ENCODE results near the gene TUBE1. TPM values are rescaled to one million over a fixed set of nuclear protein-coding genes. Genes with fewer than 3 reads are reported as not detected.
A peak's percentile ranks its signal among the peaks of the same experiment; 100 is the strongest.

Gene TUBE1
- total and polyA plus RNA-seq, 4 donors: 37.4 to 58.1 (median 53.2) TPM

DNA sequence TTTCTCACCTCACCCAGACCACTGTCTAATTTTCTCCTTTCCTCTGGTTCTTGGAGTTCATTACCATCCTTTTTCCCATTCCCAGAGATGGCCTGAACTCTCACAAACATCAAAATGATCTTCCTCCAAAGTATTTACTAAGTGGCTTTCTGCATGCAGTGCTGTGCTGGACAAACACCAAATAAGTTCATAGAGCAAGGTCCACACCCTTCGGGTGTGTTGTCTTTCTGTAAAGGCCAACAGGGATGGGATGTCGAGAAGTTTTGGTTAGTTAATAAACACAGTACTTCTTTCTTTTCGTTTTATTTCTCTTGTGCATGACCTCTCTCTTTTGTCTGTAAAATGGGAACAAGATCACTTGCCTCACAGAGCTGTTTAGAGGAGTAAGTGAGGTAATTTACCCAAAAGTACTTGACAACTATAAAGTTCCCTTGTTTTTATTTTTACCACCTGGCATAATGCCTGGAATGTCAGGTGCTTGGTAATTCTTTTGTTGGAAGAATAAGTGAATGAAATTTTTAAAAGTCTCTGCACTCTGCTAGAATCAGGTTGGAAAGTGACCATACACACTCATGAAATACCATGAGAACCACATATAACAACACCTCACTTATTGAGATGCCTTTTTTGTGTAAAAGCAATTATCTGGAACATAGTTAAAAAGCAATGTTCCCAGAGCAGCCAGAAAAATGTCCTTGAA lies 56.2 kb downstream of the TUBE1 start:
- Histone ChIP-seq H3K4me3 (ENCODE audit: low read depth, low read length) (no peak overlapping the region), H3K36me3 (ENCODE audit: control insufficient read depth, insufficient read depth, low read length) (no peaks in the 10 kb centered on the region), H3K4me1 (ENCODE audit: control insufficient read depth, insufficient read depth, low read length) (peaks cover 14% of the 10 kb centered on the region), H3K9me3 (ENCODE audit: control insufficient read depth, insufficient read depth, low read length) (no peaks in the 10 kb centered on the region), H3K27me3 (ENCODE audit: control insufficient read depth, insufficient read depth, low read length) (no peaks in the 10 kb centered on the region), H3K27ac (ENCODE audit: low read depth, low read length) (no peak overlapping the region)
- no CpG with 5 or more reads among the region's 3 CpGs for WGBS (ENCODE audit: insufficient coverage)
- no peak for DNase-seq (ENCODE audit: low read depth in 4 of 6, low spot score in 6 of 6)

GRCh38 chr6:112030206-112030960 lies 56.9 kb downstream of the TUBE1 start:
- DNase-seq (ENCODE audit: low read depth in 4 of 6, low spot score in 6 of 6): peak in 1 of 6 donors; percentile 62

DNA sequence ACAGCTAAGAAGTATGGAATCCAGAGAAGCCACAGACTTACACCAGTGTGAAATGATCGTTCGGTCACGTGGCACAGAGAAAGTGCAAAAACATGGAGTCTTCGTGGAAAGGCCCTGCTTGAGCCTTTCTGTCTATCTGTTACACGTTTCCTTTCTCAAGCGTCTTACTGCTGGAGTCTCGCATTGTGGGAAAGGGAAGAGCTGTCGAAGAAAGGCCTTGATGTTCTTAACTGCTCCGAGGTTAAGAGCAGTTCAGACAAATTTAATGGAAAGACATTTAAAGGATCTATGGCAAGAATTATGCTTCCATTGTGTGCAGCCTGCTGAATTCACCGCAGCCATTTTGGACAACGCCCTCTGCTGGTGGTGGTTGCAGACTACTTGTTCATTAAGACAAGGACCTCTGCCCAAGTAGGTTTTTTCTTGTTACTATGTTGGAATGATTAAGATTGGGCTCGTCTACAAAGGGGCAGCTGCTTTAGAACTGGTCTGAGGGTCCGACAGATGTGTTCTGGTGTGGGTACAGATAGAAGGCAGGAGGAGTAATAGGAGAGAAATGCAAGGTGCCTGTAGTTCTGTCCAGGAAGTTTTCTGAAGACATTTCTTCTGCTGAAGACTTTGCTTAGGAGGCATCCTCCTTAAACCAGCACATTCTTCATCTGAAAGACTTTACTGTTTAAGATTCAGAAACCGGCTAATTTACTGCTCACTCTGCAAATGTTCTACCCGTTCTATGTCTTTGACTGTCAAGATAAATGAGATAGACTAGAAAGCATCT lies 58.0 kb downstream of the TUBE1 start:
- DNase-seq (ENCODE audit: low read depth in 4 of 6, low spot score in 6 of 6): peak in 2 of 6 donors; percentile 70 to 84
- Histone ChIP-seq H3K27me3 (ENCODE audit: control insufficient read depth, insufficient read depth, low read length) (no peaks in the 10 kb centered on the region), H3K27ac (ENCODE audit: low read depth, low read length) (no peak overlapping the region), H3K36me3 (ENCODE audit: control insufficient read depth, insufficient read depth, low read length) (no peaks in the 10 kb centered on the region), H3K4me1 (ENCODE audit: control insufficient read depth, insufficient read depth, low read length) (peaks cover 8% of the 10 kb centered on the region), H3K4me3 (ENCODE audit: low read depth, low read length) (no peak overlapping the region), H3K9me3 (ENCODE audit: control insufficient read depth, insufficient read depth, low read length) (no peaks in the 10 kb centered on the region)
- 58% methylated on average over 9 of the region's 15 CpGs for WGBS (ENCODE audit: insufficient coverage)

More at GRCh38 chr6:112030206-112030960, 56.9 kb downstream of the TUBE1 start:
- Histone ChIP-seq H3K9me3 (ENCODE audit: control insufficient read depth, insufficient read depth, low read length) (no peaks in the 10 kb centered on the region), H3K27ac (ENCODE audit: low read depth, low read length) (no peak overlapping the region), H3K27me3 (ENCODE audit: control insufficient read depth, insufficient read depth, low read length) (no peaks in the 10 kb centered on the region), H3K36me3 (ENCODE audit: control insufficient read depth, insufficient read depth, low read length) (no peaks in the 10 kb centered on the region), H3K4me1 (ENCODE audit: control insufficient read depth, insufficient read depth, low read length) (peaks cover 14% of the 10 kb centered on the region), H3K4me3 (ENCODE audit: low read depth, low read length) (no peak overlapping the region)
- WGBS (ENCODE audit: insufficient coverage): 70% methylated on average over 3 of the region's 7 CpGs

DNA sequence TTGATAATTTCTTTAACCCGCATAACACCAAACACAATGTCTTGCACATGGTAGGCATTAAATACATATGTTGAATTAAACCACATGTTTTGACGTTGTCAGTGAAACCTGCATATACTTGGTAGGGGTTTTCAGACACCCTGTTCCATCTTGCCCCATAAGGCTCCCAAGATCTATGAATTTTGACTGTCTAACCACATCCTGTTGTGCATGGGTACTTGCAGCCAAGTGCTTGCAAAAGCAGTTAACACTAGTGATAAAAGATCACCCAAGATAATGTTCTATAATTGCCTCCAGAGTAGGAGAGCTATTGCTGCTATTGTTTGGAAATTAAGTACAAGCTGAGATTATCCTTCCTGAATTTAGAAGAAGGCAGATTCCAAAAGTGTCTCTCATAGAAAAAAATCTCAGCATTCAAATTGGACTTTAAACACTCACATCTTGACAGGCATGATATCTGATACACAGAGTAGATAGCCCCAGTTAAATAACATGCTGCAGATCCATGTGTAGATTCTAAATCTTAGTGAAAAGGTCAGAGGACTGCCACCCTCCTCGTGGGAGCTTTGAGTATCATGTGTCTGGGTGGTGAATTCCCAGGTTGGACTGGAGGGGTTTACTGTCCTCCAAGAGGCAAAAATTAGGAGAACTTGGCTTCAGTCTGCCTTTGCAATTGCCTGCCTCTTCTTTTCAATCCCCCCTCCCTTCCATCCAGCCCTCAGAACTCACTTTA lies 59.2 kb downstream of the TUBE1 start:
- 100% methylated on average over 1 of the region's 3 CpGs for WGBS (ENCODE audit: insufficient coverage)
- Histone ChIP-seq H3K9me3 (ENCODE audit: control insufficient read depth, insufficient read depth, low read length) (peaks cover 3% of the 10 kb centered on the region), H3K4me3 (ENCODE audit: low read depth, low read length) (no peak overlapping the region), H3K27me3 (ENCODE audit: control insufficient read depth, insufficient read depth, low read length) (no peaks in the 10 kb centered on the region), H3K4me1 (ENCODE audit: control insufficient read depth, insufficient read depth, low read length) (peaks cover 4% of the 10 kb centered on the region), H3K27ac (ENCODE audit: low read depth, low read length) (no peak overlapping the region), H3K36me3 (ENCODE audit: control insufficient read depth, insufficient read depth, low read length) (no peaks in the 10 kb centered on the region)
- DNase-seq (ENCODE audit: low read depth in 4 of 6, low spot score in 6 of 6): no peak

DNA sequence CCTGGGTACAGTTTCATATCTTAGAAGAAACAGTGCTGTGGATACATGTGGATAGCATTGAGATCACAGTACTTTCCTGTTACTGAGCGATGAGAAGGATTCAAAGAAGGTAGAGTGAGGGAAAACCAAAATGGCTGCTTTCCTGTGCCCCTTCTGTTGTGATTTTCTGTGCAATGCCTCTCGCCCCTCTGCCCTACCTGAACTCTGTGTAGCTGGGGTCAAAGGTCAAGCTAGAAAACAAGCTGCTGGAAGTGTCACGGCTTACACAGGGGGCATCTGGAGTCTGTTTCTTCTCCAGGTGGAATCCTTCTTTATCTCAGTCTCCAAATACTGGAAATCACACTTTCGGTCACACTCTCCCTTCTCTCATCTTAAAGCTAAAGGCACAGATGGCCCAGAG lies 60.3 kb downstream of the TUBE1 start:
- no peaks in the 10 kb centered on the region for H3K36me3 ChIP-seq (ENCODE audit: control insufficient read depth, insufficient read depth, low read length)
- WGBS (ENCODE audit: insufficient coverage): 83% methylated on average over 3 of the region's 4 CpGs
- H3K4me1 ChIP-seq (ENCODE audit: control insufficient read depth, insufficient read depth, low read length): peaks cover 2% of the 10 kb centered on the region
- no peaks in the 10 kb centered on the region for H3K27me3 ChIP-seq (ENCODE audit: control insufficient read depth, insufficient read depth, low read length)
- no peak for DNase-seq (ENCODE audit: low read depth in 4 of 6, low spot score in 6 of 6)
- peaks cover 3% of the 10 kb centered on the region for H3K9me3 ChIP-seq (ENCODE audit: control insufficient read depth, insufficient read depth, low read length)
- no peak overlapping the region for H3K4me3 ChIP-seq (ENCODE audit: low read depth, low read length)
- no peak overlapping the region for H3K27ac ChIP-seq (ENCODE audit: low read depth, low read length)

GRCh38 chr6:112024464-112024863 lies 62.8 kb downstream of the TUBE1 start:
- H3K4me3 ChIP-seq (ENCODE audit: low read depth, low read length): no peak overlapping the region
- WGBS (ENCODE audit: insufficient coverage): over 99% methylated on average over 4 of the region's 4 CpGs
- no peak overlapping the region for H3K27ac ChIP-seq (ENCODE audit: low read depth, low read length)
- DNase-seq (ENCODE audit: low read depth in 4 of 6, low spot score in 6 of 6): no peak
- H3K9me3 ChIP-seq (ENCODE audit: control insufficient read depth, insufficient read depth, low read length): peaks cover 3% of the 10 kb centered on the region
- H3K4me1 ChIP-seq (ENCODE audit: control insufficient read depth, insufficient read depth, low read length): peaks cover 3% of the 10 kb centered on the region
- H3K36me3 ChIP-seq (ENCODE audit: control insufficient read depth, insufficient read depth, low read length): no peaks in the 10 kb centered on the region
- no peaks in the 10 kb centered on the region for H3K27me3 ChIP-seq (ENCODE audit: control insufficient read depth, insufficient read depth, low read length)

DNA sequence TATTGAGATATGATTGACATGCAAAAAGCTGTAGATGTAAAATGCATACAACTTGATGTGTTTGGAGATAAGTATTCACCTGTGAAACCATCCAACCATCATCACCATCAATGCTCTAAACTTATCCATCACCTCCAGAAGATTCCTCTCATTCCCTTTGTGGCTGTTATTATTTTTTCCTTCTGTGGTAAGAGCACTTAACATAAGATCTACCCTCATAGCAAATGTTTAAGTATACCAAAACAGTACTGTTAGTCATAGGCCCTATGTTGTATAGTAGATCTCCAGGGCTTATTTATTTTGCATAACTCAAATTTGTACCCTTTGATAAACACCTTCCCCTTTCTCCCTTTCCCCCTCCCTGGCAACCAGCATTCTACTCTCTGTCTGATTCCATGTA lies 64.5 kb downstream of the TUBE1 start:
- Histone ChIP-seq H3K4me3 (ENCODE audit: low read depth, low read length) (no peak overlapping the region), H3K27ac (ENCODE audit: low read depth, low read length) (no peak overlapping the region), H3K9me3 (ENCODE audit: control insufficient read depth, insufficient read depth, low read length) (peaks cover 3% of the 10 kb centered on the region), H3K36me3 (ENCODE audit: control insufficient read depth, insufficient read depth, low read length) (no peaks in the 10 kb centered on the region), H3K4me1 (ENCODE audit: control insufficient read depth, insufficient read depth, low read length) (peaks cover 9% of the 10 kb centered on the region), H3K27me3 (ENCODE audit: control insufficient read depth, insufficient read depth, low read length) (no peaks in the 10 kb centered on the region)
- DNase-seq (ENCODE audit: low read depth in 4 of 6, low spot score in 6 of 6): no peak

GRCh38 chr6:112021691-112022310 lies 65.5 kb downstream of the TUBE1 start:
- Histone ChIP-seq H3K4me3 (ENCODE audit: low read depth, low read length) (no peak overlapping the region), H3K9me3 (ENCODE audit: control insufficient read depth, insufficient read depth, low read length) (peaks cover 3% of the 10 kb centered on the region), H3K36me3 (ENCODE audit: control insufficient read depth, insufficient read depth, low read length) (no peaks in the 10 kb centered on the region), H3K27ac (ENCODE audit: low read depth, low read length) (no peak overlapping the region), H3K27me3 (ENCODE audit: control insufficient read depth, insufficient read depth, low read length) (no peaks in the 10 kb centered on the region), H3K4me1 (ENCODE audit: control insufficient read depth, insufficient read depth, low read length) (peaks cover 9% of the 10 kb centered on the region)
- DNase-seq (ENCODE audit: low read depth in 4 of 6, low spot score in 6 of 6): no peak
- 76% methylated on average over 6 of the region's 6 CpGs for WGBS (ENCODE audit: insufficient coverage)
